Measurements from ENCODE around the gene PHACTR3. TPM values are rescaled to one million over a fixed set of nuclear protein-coding genes. Genes with fewer than 3 reads are reported as not detected.

PHACTR3 gene
- total and polyA plus RNA-seq, 4 donors, result 0.14 to 0.42 (median 0.17) TPM

GRCh38 chr20:59720013-59720412 lies 115.7 kb downstream of the PHACTR3 start:
- Histone ChIP-seq H3K27me3 (ENCODE audit: control insufficient read depth in 4 of 4, insufficient read depth in 4 of 4, low read length in 3 of 4) (peaks cover 0 to 3% (median 1%) of the 10 kb centered on the region in 4 donors), H3K9ac (ENCODE audit: low read depth in 1 of 2, low read length in 2 of 2) (no peak overlapping the region), H3K36me3 (ENCODE audit: control insufficient read depth in 4 of 4, insufficient read depth in 3 of 4, low read depth in 1 of 4, low read length in 3 of 4) (no peaks in the 10 kb centered on the region), H3K9me3 (ENCODE audit: control insufficient read depth in 4 of 4, low read length in 3 of 4) (no peaks in the 10 kb centered on the region), H3K4me1 (ENCODE audit: control insufficient read depth in 4 of 4, insufficient read depth in 4 of 4, low read length in 3 of 4) (no peaks in the 10 kb centered on the region), H3K4me3 (ENCODE audit: low read depth in 1 of 3, low read length in 3 of 3) (no peak overlapping the region), H3K27ac (ENCODE audit: low read depth in 1 of 2, low read length in 2 of 2) (no peak overlapping the region)
- DNase-seq (ENCODE audit: low spot score), result no peak
- TF ChIP-seq TAF1 (conservative IDR thresholded peaks at IDR 0.05) (no peak), SP1 (IDR thresholded peaks at IDR 0.05) (no peak)
- 84% methylated on average over 10 of the region's 10 CpGs for WGBS

- Histone ChIP-seq H3K4me1 (ENCODE audit: control insufficient read depth in 4 of 4, insufficient read depth in 4 of 4, low read length in 3 of 4) (no peaks in the 10 kb centered on the region), H3K9me3 (ENCODE audit: control insufficient read depth in 4 of 4, low read length in 3 of 4) (no peaks in the 10 kb centered on the region), H3K36me3 (ENCODE audit: control insufficient read depth in 4 of 4, insufficient read depth in 3 of 4, low read depth in 1 of 4, low read length in 3 of 4) (no peaks in the 10 kb centered on the region), H3K4me3 (ENCODE audit: low read depth in 1 of 3, low read length in 3 of 3) (no peak overlapping the region), H3K27ac (ENCODE audit: low read depth in 1 of 2, low read length in 2 of 2) (no peak overlapping the region), H3K27me3 (ENCODE audit: control insufficient read depth in 4 of 4, insufficient read depth in 4 of 4, low read length in 3 of 4) (peaks cover 0 to 4% (median 1%) of the 10 kb centered on the region in 4 donors), H3K9ac (ENCODE audit: low read depth in 1 of 2, low read length in 2 of 2) (no peak overlapping the region)
- DNase-seq (ENCODE audit: low spot score), result no peak
- TF ChIP-seq ATF3 (IDR thresholded peaks at IDR 0.05) (no peak), REST (IDR thresholded peaks at IDR 0.05) (no peak), ZBTB33 (IDR thresholded peaks at IDR 0.05) (no peak), HNF4G (IDR thresholded peaks at IDR 0.05) (no peak), FOXA1 (IDR thresholded peaks at IDR 0.05) (no peak), GABPA (IDR thresholded peaks at IDR 0.05 in 1 of 2, conservative IDR thresholded peaks at IDR 0.05 in 1 of 2) (no peak), EGR1 (IDR thresholded peaks at IDR 0.05; ENCODE audit: low read depth in 2 of 2) (no peak), SP1 (IDR thresholded peaks at IDR 0.05) (no peak), RXRA (IDR thresholded peaks at IDR 0.05) (no peak), HNF4A (conservative IDR thresholded peaks at IDR 0.05) (no peak), JUND (IDR thresholded peaks at IDR 0.05) (no peak), RAD21 (IDR thresholded peaks at IDR 0.05) (no peak), TAF1 (conservative IDR thresholded peaks at IDR 0.05) (no peak), NR2F2 (IDR thresholded peaks at IDR 0.05) (no peak)
- TF ChIP-seq, protein P1, sequence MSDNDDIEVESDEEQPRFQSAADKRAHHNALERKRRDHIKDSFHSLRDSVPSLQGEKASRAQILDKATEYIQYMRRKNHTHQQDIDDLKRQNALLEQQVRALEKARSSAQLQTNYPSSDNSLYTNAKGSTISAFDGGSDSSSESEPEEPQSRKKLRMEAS (IDR thresholded peaks at IDR 0.05), result no peak
- 91% methylated on average over 7 of the region's 7 CpGs for WGBS
Measured at GRCh38 chr20:59721386-59721785, 117.0 kb downstream of the PHACTR3 start.

All from liver (tissue), 9 donors.